Epithelial cell of esophagus (primary cell): ENCODE measurements around the gene COMMD1.
"Not testable (repeated sequence)": the region's sequence is repeated elsewhere in the genome, so short reads cannot be mapped to it uniquely, and the experiment has no call there.

Experiments
- DNase-seq: peaks from one replicate; pipeline ENCODE4 v3.0.0; 2010; ENCODE audit warnings: low read depth
- H3K4me3 ChIP-seq: 2 replicates; pipeline ENCODE4 v1.5.1; 2011; ENCODE audit warnings: mild to moderate bottlenecking, low read length, control low read depth
- TF ChIP-seq, protein P1 (sequence below): IDR thresholded peaks from 2 replicates; pipeline ENCODE4 v1.5.1; 2011; ENCODE audit warnings: low read depth, mild to moderate bottlenecking, low read length, control low read depth, inconsistent platforms; ENCODE audit not compliant: insufficient read depth; ENCODE audit errors: missing control alignments

The COMMD1 gene

DNA sequence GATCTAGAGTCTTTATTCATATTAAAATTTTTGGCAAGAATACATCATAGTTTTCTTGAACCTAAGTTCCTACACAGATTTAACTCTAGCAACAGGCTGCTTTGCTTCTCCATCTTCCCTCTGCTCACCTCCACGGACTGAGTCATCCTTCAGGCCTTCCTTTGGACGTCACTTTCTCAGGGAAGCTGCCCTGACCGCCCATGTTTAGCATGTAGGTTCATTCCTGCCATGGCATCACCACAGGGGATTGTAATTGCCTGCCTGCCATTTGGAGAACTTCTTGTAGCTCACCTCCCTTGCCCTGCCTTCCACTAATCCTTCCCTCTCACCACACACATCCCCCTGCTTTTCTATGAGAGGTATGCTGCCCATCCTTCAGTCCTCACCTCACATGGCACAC is 246.5 kb downstream of the COMMD1 start:
- no peak overlapping the region for H3K4me3 ChIP-seq
- peak; percentile 87 for DNase-seq
- TF ChIP-seq, protein P1, sequence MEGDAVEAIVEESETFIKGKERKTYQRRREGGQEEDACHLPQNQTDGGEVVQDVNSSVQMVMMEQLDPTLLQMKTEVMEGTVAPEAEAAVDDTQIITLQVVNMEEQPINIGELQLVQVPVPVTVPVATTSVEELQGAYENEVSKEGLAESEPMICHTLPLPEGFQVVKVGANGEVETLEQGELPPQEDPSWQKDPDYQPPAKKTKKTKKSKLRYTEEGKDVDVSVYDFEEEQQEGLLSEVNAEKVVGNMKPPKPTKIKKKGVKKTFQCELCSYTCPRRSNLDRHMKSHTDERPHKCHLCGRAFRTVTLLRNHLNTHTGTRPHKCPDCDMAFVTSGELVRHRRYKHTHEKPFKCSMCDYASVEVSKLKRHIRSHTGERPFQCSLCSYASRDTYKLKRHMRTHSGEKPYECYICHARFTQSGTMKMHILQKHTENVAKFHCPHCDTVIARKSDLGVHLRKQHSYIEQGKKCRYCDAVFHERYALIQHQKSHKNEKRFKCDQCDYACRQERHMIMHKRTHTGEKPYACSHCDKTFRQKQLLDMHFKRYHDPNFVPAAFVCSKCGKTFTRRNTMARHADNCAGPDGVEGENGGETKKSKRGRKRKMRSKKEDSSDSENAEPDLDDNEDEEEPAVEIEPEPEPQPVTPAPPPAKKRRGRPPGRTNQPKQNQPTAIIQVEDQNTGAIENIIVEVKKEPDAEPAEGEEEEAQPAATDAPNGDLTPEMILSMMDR = no peak

DNA sequence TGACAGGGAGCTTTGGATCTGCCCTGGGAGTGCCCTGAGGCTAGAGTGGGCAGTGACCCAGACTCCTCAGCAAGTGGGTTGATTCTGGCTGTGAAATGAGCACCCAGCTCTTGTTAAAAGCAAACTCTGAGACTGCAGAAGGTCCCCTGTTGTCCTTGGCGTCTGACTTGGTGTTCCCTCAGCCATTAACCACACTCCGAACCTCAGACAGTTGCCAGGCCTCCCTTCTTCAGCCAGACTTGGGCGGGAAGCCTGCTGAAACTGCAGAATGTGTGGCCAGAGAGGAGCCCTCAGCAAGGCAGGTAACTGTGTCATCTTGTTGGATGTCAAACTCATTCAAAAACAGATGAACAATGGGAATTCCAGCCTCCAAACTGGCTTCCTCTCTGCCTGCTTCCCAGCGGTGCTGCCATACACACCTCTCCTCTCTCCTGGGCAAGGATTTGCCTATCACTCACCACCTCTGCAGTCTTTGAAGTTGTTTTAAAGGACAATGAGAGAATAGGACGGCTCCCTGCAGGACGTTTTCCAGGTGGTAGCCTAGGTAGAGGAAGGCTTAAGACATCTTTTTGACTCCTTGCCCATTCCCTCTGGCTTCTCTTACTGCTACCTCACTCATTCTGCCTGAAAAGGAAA is 251.5 kb downstream of the COMMD1 start:
- no peak for DNase-seq
- no peak overlapping the region for H3K4me3 ChIP-seq
- TF ChIP-seq, protein P1 = no peak

DNA sequence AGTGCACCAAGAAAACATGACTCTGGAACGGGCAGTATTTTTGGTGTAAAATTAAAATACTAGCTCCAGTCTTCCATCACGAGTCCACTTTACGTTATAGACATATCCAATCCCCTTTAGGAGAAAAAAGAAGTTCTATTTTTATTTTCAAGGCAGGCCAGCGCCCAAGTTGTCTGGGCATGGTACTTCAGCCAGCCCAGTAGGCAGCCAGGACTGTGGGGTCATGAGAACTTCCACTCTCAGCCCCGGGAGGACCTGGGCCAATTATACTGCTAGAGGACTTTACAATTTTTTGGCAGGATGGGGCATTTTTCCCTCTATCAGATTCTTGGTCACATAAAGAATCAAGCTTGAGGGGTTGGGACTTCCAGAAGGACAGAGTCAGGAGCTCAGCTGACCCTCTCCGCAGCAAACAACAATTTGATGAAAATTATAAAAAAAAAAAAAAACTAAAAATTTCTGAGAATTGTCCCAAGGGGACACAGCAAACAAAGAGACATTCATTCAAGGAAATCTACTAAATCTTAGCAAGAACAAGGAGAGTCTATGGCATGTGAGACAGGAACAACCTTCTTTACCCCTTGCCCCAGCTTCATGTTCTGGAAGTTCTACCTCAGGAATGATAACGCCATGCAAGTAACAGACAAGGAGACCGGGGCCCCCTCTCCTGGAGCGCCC is 253.1 kb downstream of the COMMD1 start:
- TF ChIP-seq, protein P1 = no peak
- no peak overlapping the region for H3K4me3 ChIP-seq
- DNase-seq = no peak

DNA sequence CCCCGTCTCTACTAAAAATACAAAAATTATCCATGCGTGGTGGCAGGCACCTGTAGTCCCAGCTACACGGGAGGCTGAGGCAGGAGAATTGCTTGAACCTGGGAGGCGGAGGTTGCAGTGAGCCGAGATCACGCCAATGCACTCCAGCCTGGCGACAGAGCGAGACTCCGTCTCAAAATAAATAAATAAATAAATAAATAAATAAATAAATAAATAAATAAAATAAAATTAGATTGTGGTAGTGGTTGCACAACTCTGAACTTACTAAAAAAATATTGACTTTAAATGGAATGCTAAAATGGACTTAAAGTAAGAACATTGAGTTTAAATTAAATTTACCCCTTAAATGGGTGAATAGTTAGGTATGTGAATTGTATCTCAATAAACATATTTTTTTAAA is 255.2 kb downstream of the COMMD1 start:
- not testable (repeated sequence) for H3K4me3 ChIP-seq, DNase-seq

DNA sequence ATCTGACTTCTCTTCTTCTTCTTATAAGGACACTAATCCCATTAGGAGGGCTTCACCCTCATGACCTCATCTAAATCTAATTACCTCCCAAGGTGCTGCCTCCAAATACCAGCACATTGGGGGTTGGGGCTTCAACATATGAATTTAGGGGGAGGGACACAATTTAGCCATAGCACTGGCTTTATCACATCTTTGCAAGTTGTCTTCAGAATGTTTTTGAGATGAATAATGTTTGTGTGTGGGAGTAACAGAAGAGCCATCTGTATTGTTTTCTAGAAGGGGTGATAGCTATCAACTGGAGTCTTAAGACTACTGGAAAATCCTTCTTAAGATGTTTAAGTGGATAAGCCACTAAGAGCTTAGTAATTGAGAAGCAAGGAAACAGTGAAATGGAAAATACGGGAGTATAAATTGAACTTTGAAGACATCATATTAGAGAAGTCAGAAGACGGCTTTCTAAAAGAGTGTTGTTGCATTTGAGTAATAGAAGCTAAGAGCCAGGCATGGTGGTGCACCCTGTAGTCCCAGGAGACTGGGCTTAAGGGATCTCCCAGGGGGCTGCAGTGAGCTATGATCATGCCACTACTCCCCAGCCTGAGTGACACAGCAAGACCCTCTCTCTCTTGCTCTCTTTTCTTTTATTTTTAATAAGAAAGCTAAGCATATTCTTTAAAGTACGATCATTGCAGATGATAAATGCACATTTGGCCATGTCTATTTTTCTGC is 257.8 kb downstream of the COMMD1 start:
- TF ChIP-seq, protein P1 = no peak
- H3K4me3 ChIP-seq = no peak overlapping the region
- DNase-seq = no peak

DNA sequence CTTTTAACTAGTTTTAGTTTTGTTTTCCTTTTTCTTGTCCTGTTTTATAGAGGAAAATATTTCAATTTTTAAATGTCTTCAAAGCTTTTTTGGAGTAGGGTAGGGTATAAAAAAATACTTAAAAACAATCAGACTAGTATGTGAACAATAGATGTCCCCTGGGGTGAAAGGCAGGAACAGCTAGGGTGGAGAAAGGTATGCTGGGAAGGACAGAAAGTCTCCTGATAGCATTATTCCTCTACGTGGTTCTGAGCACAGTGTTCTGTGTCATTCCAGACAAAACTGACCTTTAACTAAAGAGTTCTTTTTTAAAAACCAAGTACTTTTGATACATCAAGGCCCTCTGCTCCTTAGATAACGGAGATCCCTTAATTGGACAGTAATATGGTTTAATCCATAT is 258.4 kb downstream of the COMMD1 start:
- TF ChIP-seq, protein P1 = no peak
- no peak for DNase-seq

DNA sequence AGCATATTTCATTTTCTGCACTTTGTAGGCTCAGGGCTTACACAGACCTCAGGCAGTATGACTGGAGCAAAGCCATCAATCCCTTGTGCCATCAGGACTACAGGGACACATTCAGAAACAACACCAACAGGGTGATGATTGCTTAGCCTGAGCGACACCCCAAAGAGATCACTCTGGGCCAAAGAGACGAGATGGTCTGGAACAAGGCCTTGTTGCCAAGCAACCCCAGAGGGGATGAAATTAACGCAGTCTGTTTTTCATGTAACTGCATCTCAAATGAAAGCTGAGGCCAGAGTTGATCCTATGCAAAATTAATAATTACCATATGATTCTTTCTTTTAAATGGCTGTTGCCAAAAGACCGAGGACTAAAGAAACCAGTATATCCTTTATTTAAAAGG is 270.3 kb downstream of the COMMD1 start:
- DNase-seq = no peak
- H3K4me3 ChIP-seq = no peak overlapping the region
- TF ChIP-seq, protein P1 = no peak

More for the DNA sequence above, 258.4 kb downstream of the COMMD1 start:
- no peak overlapping the region for H3K4me3 ChIP-seq
